Measurements from ENCODE around the gene SRSF12.

GRCh38 chr6:89138173-89138572 lies 20.3 kb upstream of the SRSF12 start:
- TF ChIP-seq ELF4 (IDR thresholded peaks at IDR 0.05) = no peak
- no peak for TF ChIP-seq NFRKB (IDR thresholded peaks at IDR 0.05)
- TF ChIP-seq CTBP1 (IDR thresholded peaks at IDR 0.05; ENCODE audit: borderline replicate concordance) = no peak
- TF ChIP-seq BHLHE40 (IDR thresholded peaks at IDR 0.05; ENCODE audit: borderline replicate concordance) = no peak
- no peak for TF ChIP-seq FOXA1 (IDR thresholded peaks at IDR 0.05)
- no peak for TF ChIP-seq TARDBP (IDR thresholded peaks at IDR 0.05)
- TF ChIP-seq FOXM1 (IDR thresholded peaks at IDR 0.05; ENCODE audit: borderline replicate concordance) = no peak
